Thyroid gland (tissue), 4 donors: ENCODE measurements around the gene NSG1.

Source experiments
- POLR2A ChIP-seq, 2 donors: fragments of 450-650 bp; IDR thresholded peaks; one replicate each; pipeline ENCODE4 v1.6.1; 2017; ENCODE audit warnings: antibody characterized with exemption in 2 of 2, mild to moderate bottlenecking in 2 of 2, moderate library complexity in 1 of 2
- TF ChIP-seq, protein P1 (sequence below), 6 experiments: fragments of 200-600 bp in 3 of 6; fragments of 450-650 bp in 3 of 6; sonication (generic) in 3 of 6; IDR thresholded peaks; one replicate each; pipeline ENCODE4 v1.5.1; 2016 to 2019; ENCODE audit warnings: antibody characterized with exemption in 6 of 6, mild to moderate bottlenecking in 2 of 6, inconsistent platforms in 1 of 6, moderate library complexity in 1 of 6

DNA sequence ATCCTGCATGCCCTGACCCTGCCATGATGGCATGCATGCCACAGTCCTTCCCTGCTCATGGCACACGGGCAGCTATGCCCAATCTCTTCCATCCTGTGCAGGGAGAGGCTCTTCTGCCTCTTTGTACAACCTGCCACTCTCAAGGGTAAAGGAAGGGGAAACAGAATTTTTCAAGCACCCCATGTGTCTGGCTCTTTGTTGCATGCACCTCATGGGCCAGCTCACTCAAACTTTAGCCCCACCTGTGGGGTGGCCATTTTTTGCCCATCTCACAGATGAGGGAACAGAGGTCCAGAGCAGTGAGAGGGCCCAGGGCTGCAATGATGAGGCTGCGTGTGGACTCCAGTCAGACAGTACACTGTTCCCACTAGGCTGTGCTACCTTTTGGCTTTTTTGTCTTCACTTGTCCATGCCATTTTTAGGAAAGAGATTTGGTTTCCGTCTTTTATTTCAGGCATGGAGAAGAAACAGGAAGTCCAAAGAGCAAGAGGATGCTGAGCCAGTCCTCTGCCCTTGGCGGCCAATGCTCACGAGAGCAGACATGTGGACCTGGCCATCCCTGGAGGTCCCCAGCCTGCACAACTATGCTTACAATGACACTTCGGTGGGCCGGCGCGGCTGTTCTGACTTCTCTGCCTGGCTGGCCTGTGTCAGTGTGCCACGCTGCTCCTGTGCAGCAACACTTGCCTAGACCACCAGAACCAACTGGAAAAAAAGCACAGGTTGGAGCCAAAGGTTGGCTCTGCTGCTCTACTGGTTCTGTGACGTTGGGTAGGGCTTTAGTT lies 45.6 kb downstream of the NSG1 start:
- TF ChIP-seq POLR2A (IDR thresholded peaks at IDR 0.05) = no peak
- TF ChIP-seq, protein P1, sequence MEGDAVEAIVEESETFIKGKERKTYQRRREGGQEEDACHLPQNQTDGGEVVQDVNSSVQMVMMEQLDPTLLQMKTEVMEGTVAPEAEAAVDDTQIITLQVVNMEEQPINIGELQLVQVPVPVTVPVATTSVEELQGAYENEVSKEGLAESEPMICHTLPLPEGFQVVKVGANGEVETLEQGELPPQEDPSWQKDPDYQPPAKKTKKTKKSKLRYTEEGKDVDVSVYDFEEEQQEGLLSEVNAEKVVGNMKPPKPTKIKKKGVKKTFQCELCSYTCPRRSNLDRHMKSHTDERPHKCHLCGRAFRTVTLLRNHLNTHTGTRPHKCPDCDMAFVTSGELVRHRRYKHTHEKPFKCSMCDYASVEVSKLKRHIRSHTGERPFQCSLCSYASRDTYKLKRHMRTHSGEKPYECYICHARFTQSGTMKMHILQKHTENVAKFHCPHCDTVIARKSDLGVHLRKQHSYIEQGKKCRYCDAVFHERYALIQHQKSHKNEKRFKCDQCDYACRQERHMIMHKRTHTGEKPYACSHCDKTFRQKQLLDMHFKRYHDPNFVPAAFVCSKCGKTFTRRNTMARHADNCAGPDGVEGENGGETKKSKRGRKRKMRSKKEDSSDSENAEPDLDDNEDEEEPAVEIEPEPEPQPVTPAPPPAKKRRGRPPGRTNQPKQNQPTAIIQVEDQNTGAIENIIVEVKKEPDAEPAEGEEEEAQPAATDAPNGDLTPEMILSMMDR (IDR thresholded peaks at IDR 0.05) = no peak
